NCI-H345 treated with DMSO at 0.1 percent for 48 hours (cell line): ENCODE measurements around the gene P2RY10.
"Not testable (repeated sequence)": the region's sequence is repeated elsewhere in the genome, so short reads cannot be mapped to it uniquely, and the experiment has no call there.

ENCODE experiments used
- DNase-seq: peaks from one replicate; lab custom pipeline; 2025; ENCODE audit not compliant: unreplicated experiment; lab: John Stamatoyannopoulos, UW

Gene P2RY10, protein sequence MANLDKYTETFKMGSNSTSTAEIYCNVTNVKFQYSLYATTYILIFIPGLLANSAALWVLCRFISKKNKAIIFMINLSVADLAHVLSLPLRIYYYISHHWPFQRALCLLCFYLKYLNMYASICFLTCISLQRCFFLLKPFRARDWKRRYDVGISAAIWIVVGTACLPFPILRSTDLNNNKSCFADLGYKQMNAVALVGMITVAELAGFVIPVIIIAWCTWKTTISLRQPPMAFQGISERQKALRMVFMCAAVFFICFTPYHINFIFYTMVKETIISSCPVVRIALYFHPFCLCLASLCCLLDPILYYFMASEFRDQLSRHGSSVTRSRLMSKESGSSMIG

DNA sequence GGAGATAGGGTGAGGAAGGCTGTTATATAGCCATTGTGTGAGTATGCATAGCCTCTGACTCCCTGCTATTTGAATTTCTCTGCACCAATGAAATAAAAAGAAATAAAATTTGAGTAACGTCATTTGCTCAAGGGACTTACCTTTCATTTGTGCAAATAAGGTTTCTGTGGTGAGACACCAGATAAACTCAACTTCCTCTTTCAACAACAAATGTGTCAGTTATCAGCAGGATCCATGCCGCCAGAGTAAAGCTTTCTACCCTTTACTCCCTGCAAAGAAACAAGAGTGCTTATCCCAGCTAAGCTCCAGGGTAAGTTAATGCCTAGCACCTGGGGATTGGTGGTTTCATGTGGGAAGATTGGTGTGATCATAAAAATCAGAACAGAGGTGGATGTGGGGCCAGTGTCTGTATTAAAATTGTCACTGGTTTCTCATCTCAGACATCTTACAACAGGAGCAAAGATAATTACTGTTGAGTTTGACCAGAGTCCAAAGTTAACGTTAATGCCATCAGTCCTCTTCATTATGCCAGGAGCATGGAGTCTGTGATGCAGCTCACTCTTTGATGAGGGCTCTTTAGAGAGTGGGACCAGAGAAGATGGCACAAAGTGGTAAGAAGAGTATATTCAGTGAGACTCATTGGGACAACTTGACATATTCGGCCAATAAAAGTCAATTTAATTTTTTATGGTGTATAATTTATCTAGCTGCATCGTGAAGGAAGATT is at the start of gene P2RY10:
TSS of gene P2RY10 (plus strand) at position 206 of the 727 bp plus-strand sequence. CDS start 15,130 bp downstream, outside the sequence.
- no peak for DNase-seq

DNA sequence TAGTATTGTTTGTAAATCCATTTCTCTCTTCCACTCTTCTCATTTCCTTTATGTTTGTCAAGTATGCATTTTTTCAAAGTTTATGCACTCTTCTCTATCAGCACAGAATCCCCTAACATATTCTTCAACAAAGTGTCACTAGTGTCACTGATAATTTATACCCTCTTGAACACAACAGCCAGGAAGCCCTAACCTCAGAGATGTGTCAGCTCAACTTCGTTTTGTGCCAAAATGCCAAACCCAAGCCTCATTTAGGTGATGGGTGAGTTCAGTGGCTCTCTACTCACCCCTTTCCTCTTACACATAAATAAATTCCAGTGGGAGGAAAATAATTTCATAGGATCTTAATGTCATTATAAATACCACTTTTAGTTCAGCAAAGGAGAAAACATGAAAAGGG is 22.4 kb upstream of the P2RY10 start:
- no peak for DNase-seq

DNA sequence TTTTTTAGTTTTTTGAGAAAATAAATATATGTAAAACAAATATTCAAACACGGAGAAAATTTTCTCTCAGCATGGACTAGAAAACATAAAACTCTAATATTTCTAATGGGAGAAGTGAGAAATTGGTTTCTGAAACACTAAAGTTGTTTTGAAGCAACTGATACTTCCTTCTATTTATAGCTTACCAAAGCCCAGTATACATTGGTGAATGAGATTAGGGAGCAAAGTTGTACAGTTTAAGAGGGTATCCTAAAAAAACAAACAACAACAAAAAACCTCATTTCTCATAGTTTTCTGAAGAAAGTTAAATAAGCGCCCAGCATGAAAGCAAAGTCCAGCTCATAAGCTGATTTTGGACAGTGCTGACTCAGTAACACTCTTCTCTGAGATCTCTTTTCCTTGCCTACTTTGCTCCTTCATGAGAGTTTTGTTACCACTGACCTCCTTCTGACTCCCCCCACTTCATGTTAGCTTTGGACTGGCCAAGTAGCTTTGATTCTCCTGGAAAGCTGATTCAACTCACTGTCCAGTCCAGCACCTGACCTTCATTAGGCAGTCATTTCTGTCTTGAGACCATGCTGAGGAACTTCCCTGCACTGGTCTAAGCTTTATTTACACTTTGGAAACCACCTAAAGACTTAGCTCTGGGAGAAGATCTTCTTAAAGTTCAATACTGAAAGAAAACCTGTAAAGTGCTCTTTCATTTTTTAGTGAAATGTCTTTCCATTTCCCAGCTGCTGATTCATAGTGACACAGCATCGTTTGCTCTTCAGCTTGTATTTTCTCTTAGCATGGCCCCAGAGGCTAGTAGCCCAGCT is 21.8 kb upstream of the P2RY10 start:
- no peak for DNase-seq

DNA sequence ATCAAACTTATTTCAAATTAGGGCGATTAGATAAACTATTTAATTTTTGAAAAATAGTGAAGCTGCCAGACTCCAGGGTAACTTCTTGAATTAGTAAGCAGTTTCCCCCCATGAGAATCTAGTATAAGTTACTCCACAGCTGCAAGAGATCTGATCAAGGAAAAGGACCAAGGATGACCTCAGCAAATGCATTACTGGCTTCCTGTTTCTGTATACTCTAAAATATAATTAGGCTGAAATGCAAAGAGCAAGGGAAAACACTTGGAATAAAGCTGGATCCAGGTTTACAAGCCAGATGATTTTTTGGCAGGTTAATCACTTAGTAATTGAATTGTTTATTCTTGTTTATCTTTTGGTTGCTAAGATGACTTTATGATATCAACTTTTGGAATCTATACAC is 13.4 kb upstream of the P2RY10 start:
- no peak for DNase-seq

DNA sequence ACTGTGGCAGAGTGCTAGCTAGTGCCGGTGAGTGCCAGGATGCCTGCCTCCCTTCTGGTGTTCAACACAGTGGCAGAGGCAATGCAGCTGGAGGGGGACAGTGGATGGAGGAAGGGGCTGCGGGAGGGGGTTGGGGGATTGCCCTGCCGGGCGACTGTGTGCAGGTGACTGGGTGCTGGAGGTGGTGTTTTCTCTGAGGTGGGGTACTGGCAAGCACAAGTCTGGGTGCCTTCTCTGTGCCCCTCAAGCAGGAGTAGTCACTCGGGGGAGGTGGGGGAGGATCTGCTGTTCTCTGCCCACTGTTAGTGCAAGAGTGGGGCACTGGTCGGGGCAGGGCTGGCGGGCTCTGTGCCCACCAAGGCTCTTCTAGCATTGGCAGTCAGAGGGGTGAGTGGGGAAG is 10.3 kb upstream of the P2RY10 start:
- DNase-seq = no peak

DNA sequence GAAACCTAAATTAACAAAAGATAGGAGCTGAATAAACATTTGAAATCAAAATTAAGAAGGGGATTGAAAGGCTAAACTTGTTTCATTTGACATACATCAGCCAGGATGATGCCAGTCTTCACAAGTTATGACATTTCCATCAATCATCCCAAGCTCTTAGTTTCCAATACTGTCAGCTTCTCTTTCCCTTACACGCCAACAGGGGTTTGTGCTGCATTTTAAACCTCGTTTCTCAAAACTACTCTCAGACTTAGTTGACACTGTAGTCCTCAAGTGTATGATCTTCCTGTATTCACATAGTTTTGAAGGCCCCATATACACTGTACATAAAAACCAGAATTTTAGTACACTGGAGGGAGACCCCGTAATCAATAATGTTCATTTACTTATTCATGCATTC is 840 bp upstream of the P2RY10 start:
- DNase-seq = no peak

DNA sequence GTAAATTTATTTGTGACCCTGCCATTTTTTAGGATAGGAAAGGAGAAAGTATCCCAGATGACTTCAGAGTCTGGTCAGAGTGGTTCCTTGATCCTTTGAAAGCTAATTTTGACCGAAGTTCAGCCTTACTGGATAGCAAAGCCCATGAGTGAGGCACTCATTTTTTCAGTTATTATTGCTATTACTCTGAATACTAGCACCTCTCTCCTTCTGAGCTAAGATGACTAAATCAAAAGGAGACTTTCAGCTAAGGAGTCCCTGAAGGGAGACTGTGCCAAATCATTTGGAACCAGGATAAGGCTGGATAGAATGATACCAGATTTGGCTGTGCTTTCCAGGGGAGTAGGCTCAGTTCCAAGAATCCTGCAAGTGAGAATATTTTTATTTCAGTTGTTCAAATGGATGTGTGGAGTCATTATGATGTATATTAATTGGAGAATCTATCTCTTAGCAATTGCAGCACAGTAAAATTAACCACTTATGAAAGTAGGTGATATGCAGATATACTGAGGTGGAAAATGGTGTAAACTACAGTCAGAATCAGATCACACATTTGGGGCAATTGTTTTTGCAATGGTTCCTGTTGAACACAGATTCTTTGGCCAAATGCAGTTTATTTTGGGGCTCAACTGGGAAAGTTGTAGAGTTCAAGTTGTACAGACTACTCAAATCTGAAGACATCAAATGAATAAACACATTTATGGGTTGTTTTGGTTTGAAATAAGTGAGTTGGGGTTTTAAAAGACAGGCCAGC is 1.2 kb downstream of the P2RY10 start:
- DNase-seq = no peak

DNA sequence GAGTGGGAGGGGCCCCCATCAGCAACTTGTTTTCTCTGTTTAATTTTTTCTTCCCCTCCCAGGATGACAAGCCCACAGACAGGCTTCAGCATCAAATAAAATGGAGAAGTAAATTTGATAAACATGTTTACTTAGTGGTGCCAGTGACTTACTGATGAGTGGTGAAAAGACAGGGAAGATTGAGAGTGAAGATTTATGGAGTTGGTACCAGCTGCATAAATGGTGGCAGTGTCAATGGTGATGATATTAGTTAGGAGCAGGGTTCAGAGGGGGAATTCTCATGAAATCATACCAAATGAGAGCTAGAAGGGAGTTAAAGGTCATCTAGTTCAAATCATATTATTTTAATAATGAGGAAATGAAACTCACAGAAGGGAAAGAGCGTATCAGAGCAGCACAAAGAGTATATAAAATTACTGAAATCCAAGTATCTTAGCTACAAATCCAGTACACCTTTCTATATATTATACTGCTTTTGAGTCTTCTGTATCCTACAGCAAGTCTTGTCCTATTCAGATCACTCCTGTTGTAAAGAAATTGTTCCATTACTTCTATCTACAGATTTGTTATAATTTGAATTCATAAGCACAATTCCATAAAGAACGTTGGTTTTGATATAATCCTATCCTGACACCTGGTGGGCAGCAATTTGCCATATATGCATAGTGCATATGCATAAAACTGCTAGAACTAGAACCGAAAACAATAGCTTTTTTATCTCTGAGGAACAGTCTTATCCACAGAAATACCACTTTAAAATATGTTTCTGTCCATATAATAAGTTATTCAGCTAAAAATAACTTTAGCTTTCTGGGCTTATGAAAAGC is 5.0 kb downstream of the P2RY10 start:
- DNase-seq = no peak

DNA sequence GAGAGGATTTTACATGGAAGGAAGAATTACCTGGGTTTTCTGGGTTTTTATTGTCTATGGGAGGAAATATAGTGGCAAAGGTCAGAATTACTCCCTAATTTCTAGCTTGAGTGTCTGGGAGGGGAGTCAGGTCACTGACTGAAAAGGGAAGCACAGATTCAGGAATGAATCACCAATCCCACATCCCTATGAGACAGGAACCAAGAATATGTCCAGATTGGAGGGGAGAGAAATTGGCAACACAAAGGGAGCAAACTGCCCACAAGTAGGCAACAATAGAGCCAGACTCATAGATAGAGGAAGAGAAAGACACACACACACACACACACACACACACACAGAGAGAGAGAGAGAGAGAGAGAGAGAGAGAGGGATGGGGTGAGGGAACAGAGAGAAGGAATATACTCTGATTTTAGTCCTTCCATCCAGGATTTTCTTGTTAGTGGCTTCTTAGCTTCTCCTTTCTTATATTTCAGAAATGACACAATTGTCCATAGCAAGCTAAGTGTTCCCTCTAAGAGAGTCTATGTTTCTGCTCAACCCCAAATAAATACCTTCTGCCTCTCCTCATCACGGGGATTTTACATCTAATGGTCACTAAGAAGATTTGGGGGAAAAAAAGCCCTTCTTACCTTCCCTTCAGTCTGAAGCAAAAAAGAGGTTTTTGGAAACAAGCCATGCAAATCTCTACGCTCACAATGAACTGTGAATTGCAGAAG is 12.0 kb downstream of the P2RY10 start:
- DNase-seq = no peak

DNA sequence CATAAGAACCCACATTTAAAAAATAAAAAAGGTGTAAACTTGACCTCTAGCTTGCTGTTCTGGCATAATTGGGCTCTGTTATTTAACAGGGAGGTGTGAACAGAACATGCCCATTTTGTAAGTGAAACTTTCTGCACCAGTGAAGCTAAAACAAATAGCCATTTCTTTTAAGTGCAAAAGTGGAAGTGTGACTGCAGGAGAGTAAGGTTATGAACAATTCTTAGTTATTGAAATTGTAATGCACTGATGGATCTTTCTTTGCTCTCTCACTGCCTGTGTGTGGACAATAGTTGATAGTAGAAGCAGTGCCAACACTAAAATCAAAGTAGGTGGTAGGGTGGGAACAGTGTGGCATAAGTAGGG is 12.6 kb downstream of the P2RY10 start:
- no peak for DNase-seq

DNA sequence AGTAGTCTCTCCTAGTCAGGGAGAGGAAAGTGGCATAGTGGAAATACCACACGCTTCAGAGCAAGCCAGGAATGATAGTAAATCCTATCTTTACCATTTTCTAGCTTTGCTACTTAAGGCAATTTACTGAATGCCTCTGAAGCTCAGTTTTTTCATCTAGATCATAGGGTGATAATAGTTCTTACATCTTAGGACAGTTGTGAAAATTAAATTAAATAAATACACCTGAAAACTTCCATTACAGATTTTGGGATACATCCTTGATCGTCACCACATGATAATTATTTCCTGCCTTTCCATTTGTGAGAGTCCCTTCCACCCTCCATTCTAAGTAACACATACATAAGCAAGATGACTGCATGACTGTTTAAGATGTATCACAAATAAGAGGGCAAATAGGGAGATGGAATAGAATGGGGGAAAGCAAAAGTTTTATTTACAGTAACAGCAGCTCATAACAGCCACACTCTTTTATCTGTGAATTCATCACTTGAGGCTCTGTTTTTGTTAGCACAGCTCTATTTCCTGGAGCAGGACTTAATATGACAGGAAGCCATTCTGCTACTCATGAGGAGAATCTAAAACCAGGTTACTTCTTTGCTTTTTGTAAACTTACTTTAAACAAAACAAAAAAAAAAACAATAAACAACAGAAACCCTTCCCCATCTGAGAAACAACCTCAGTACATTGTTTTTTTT is 13.4 kb downstream of the P2RY10 start:
- no peak for DNase-seq

DNA sequence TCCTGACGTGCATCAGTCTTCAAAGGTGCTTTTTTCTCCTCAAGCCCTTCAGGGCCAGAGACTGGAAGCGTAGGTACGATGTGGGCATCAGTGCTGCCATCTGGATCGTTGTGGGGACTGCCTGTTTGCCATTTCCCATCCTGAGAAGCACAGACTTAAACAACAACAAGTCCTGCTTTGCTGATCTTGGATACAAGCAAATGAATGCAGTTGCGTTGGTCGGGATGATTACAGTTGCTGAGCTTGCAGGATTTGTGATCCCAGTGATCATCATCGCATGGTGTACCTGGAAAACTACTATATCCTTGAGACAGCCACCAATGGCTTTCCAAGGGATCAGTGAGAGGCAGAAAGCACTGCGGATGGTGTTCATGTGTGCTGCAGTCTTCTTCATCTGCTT is 15.7 kb downstream of the P2RY10 start:
- DNase-seq = no peak

DNA sequence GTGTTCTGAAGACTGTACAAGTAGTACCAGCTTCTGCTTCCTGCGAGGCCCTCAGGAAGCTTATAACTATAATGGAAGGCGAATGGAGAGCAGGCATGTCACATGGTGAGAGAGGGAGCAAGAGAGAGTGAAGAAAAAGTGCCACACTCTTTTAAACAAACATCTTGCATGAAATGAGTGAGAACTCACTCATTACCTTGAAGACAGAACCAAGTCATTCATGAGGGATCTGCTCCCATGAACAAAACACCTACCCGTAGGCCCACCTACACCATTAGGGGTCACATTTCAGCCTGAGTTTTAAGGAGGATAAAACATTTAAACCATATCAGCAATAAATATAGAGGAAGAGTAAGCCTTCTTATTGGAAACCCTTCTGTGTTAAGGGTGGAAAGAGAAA is 19.4 kb downstream of the P2RY10 start:
- no peak for DNase-seq

DNA sequence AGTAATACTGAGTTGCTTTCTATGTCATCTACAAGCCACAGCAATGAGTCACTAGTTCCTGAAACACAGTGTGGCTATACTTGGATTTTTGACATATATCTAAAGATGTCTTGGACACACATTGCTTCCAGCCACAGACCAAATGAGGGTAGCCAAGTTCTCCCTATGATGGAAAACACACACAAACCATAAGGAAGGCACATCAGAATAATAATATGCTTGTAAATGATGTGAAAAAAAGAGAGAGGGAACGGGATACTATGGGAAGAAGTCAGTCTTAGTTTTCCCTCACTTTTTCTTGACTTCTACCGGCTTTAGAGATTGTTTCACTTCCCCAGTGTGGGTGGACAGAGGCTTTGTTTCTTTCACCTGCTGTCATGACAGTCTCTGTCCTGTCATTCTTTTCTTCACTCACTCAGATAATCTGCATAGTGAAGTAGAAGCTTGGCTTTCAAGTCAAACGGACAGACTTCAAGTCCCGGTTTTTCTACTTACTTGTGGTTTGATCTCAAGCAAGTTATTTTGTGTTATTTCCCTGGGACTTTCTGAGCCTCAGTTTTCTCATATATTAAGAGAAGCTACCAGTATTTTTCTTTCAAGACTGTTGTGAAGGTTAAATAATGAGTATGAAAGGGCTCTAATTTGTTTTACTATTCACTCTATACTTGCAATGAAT is 34.7 kb downstream of the P2RY10 start:
- DNase-seq = no peak

DNA sequence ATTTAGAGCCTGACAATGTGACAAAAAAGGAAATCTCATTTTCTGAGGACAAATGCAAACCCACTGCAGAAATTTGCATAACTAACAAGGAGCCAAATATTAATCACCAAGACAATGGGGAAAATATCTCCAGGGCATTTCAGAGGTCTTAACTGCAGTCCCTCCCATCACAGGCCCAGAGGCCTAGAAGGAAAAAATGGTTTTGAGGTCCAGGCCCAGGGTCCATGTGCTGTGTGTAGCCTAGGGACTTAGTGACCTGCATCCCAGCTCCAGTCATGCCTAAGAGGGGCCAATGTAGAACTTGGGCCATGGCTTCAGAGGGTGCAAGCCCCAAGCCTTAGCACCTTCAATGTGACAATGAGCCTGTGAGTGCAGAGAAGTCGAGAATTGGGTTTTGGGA is 44.2 kb downstream of the P2RY10 start:
- DNase-seq = no peak

DNA sequence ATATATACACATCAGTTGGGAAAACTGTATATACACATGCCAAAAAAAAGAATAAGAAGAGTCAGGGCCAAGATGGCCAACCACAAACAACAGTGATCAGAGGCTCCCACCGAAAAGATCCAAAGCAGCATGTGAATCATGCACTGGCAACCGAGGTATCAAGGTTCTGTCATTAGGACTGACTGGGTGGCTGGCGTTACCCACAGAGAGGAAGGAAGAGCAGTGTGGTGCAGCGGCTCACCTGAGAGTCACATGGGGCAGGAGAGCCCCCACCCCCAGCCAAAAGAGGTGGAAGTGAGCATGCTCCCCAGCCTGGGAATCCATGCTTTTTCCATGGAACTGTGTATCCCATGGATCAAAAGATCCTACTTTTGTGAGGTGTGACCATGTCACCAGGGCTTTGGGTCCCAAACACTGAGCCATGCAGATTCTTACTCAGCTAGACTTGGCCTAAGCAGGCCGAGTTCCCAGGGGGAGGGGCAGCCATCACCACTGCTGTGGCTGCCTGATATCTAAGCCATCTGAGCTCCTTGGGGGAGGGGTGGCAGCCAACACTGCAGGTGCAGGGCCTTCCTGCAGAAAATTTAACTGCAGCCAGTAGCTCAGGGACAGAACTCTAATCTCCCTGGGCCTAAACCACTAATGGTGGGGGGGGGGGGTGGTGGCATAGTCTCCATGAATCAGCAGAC is 52.8 kb downstream of the P2RY10 start:
- no peak for DNase-seq

DNA sequence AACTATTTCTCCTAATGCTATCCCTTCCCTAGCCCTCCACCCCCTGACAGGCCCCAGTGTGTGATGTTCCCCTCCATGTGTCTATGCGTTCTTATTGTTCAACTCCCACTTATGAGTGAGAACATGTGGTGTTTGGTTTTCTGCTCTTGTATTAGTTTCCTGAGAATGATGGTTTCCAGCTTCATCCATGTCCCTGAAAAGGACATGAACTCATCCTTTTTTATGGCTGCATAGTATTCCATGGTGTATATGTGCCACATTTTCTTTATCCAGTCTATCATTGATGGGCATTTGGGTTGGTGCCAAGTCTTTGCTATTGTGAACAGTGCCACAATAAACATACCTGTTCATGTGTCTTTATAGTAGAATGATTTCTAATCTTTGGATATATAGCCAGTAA is 62.3 kb downstream of the P2RY10 start:
- DNase-seq = not testable (repeated sequence)
